NCI-H146 treated with DMSO at 0.1 percent for 48 hours (cell line): ENCODE measurements around the gene MLLT3.
"Not testable (repeated sequence)": the region's sequence is repeated elsewhere in the genome, so short reads cannot be mapped to it uniquely, and the experiment has no call there.

ENCODE experiments used
- DNase-seq: peaks from one replicate; lab custom pipeline; 2025; ENCODE audit not compliant: unreplicated experiment; lab: John Stamatoyannopoulos, UW

MLLT3 gene

GRCh38 chr9:20622330-20623020, at the start of gene MLLT3:
TSS of gene MLLT3 (minus strand) at chr9:20622499.
- DNase-seq, result peak; percentile 93

GRCh38 chr9:20671635-20672034, 49.3 kb upstream of the MLLT3 start:
- no peak for DNase-seq

- no peak for DNase-seq
Observed at GRCh38 chr9:20670395-20670794, 48.1 kb upstream of the MLLT3 start.

- no peak for DNase-seq
Observed at GRCh38 chr9:20664501-20664900, 42.2 kb upstream of the MLLT3 start.

GRCh38 chr9:20663133-20663532, 40.8 kb upstream of the MLLT3 start:
- no peak for DNase-seq

GRCh38 chr9:20662156-20662555, 39.9 kb upstream of the MLLT3 start:
- peak; percentile 78 for DNase-seq

- DNase-seq, result peak; percentile 52
Observed at GRCh38 chr9:20659474-20659967, 37.2 kb upstream of the MLLT3 start.

GRCh38 chr9:20658677-20659473, 36.6 kb upstream of the MLLT3 start:
- peak; percentile 52 for DNase-seq

GRCh38 chr9:20658246-20658667, 36.0 kb upstream of the MLLT3 start:
- not testable (repeated sequence) for DNase-seq

GRCh38 chr9:20651939-20652338, 29.6 kb upstream of the MLLT3 start:
- DNase-seq, result no peak

- DNase-seq, result peak; percentile 28
Observed at GRCh38 chr9:20650750-20651299, 28.5 kb upstream of the MLLT3 start.

- no peak for DNase-seq
Observed at GRCh38 chr9:20650313-20650712, 28.0 kb upstream of the MLLT3 start.

- DNase-seq, result no peak
Observed at GRCh38 chr9:20649381-20649780, 27.1 kb upstream of the MLLT3 start.

GRCh38 chr9:20646656-20647055, 24.4 kb upstream of the MLLT3 start:
- DNase-seq, result no peak

GRCh38 chr9:20643660-20644059, 21.4 kb upstream of the MLLT3 start:
- DNase-seq, result no peak

GRCh38 chr9:20642045-20642444, 19.7 kb upstream of the MLLT3 start:
- no peak for DNase-seq

GRCh38 chr9:20640331-20641187, 18.3 kb upstream of the MLLT3 start:
- peak; percentile 48 for DNase-seq

- no peak for DNase-seq
Observed at GRCh38 chr9:20636888-20637440, 14.7 kb upstream of the MLLT3 start.

GRCh38 chr9:20634895-20635294, 12.6 kb upstream of the MLLT3 start:
- DNase-seq, result no peak

GRCh38 chr9:20632705-20633104, 10.4 kb upstream of the MLLT3 start:
- DNase-seq, result no peak
